Transverse colon (tissue), 4 donors: ENCODE measurements around the gene GPR6. TPM values are rescaled to one million over a fixed set of nuclear protein-coding genes. Genes with fewer than 3 reads are reported as not detected.

Experiments used
- DNase-seq: peaks from one replicate; pipeline ENCODE4 v3.0.0-alpha.2; 2019
- H3K27ac ChIP-seq, 4 donors: fragments of 200-600 bp; sonication (generic); 2 replicates each; pipeline ENCODE4 v1.5.1; 2016 to 2018; ENCODE audit warnings: inconsistent platforms in 4 of 4
- H3K27me3 ChIP-seq: fragments of 200-600 bp; sonication (generic); 2 replicates; pipeline ENCODE4 v1.5.1; 2017; ENCODE audit warnings: inconsistent platforms
- H3K36me3 ChIP-seq, 4 donors: fragments of 200-600 bp; sonication (generic); 2 replicates each; pipeline ENCODE4 v1.5.1; 2017 to 2019; ENCODE audit warnings: inconsistent platforms in 4 of 4
- H3K4me1 ChIP-seq, 4 donors: fragments of 200-600 bp; sonication (generic); 2 replicates each; pipeline ENCODE4 v1.5.1; 2017 to 2020; ENCODE audit warnings: inconsistent platforms in 4 of 4
- H3K4me3 ChIP-seq, 4 donors: fragments of 200-600 bp; sonication (generic); 1 replicate in 1 of 4; 2 replicates in 3 of 4; pipeline versions ENCODE4 v1.5.1 to v1.6.1; 2017 to 2019; ENCODE audit warnings: inconsistent platforms in 4 of 4
- H3K9me3 ChIP-seq, 2 donors: fragments of 200-600 bp; sonication (generic); 2 replicates each; pipeline ENCODE4 v1.5.1; 2017 to 2019; ENCODE audit warnings: inconsistent platforms in 2 of 2
- EP300 ChIP-seq: sonication (generic); formaldehyde crosslinking; IDR thresholded peaks from one replicate; pipeline ENCODE4 v1.6.1; 2017; ENCODE audit warnings: antibody characterized with exemption, low read depth
- POLR2A ChIP-seq: fragments of 450-650 bp; IDR thresholded peaks from one replicate; pipeline ENCODE4 v1.6.1; 2016; ENCODE audit warnings: antibody characterized with exemption, mild to moderate bottlenecking, moderate library complexity
- POLR2AphosphoS5 ChIP-seq, 3 donors: sonication (generic); formaldehyde crosslinking; IDR thresholded peaks; one replicate each; pipeline ENCODE4 v1.6.1; 2016; ENCODE audit warnings: antibody characterized with exemption in 3 of 3
- WGBS, 2 donors: methylation state at CpG; one replicate each; pipeline ENCODE4 v1.1.5; 2018; ENCODE audit warnings: low coverage in 1 of 2; 5-methylcytosine and 5-hydroxymethylcytosine counted together
- in situ Hi-C, 4 donors: fragments of 200-750 bp; cut with MboI; loops; one replicate each; pipeline versions ENCODE4 v1.15.0 to v1.15.1; 2017; ENCODE audit warnings: low sequenced_read_pairs in 3 of 4, low pct_ligation_motif_present in 1 of 4, low pct_unique_long_range_greater_than_20kb in 1 of 4
- intact Hi-C: fragments of 100-400 bp; cut with DNase I; formaldehyde crosslinking; loops from one replicate; pipeline ENCODE4 v1.15.1; 2023; ENCODE audit warnings: low total_unique reads
- total RNA-seq, 4 donors: library from RNA; depleted of rRNA; stranded (reverse); fragments of >200 nt; gene quantifications; one replicate each; pipeline ENCODE4 v1.1.0, GENCODE V29; 2016
- TF ChIP-seq, protein P1 (sequence below), 5 experiments: fragments of 200-600 bp in 3 of 5; fragments of 450-650 bp in 2 of 5; sonication (generic) in 3 of 5; IDR thresholded peaks; 1 replicate in 2 of 5; 2 replicates in 3 of 5; pipeline ENCODE4 v1.5.1; 2016 to 2017; ENCODE audit warnings: antibody characterized with exemption in 5 of 5, inconsistent platforms in 3 of 5, mild to moderate bottlenecking in 2 of 5, moderate library complexity in 1 of 5

Gene GPR6
- total RNA-seq, 4 donors from 2014 or later, result not detected

DNA sequence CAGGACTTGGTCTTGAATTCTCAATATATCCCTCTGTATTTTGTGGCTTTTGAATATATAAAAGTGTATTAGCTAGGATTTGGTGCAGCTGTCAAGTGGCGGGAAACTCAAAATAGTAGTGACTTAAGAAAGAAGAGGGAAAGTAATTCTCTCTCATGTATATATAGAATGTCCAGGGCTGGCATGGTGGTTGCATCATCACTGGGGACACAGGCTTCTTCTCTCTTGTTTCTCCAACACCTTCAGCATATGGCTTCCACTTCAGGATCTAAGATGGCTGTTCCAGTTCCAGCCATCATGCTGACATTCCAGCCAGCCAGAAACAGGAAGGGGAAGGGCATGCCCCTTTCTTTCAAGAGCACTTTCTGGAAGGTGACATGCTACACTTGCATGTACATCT lies 11.8 kb upstream of the GPR6 start:
- Histone ChIP-seq H3K4me3 (no peak overlapping the region), H3K4me1 (no peaks in the 10 kb centered on the region), H3K9me3 (no peaks in the 10 kb centered on the region), H3K27me3 (no peaks in the 10 kb centered on the region), H3K36me3 (no peaks in the 10 kb centered on the region), H3K27ac (no peak overlapping the region)
- DNase-seq, result no peak
- TF ChIP-seq EP300 (no peak), POLR2AphosphoS5 (IDR thresholded peaks at IDR 0.05) (no peak), POLR2A (no peak)
- TF ChIP-seq, protein P1, sequence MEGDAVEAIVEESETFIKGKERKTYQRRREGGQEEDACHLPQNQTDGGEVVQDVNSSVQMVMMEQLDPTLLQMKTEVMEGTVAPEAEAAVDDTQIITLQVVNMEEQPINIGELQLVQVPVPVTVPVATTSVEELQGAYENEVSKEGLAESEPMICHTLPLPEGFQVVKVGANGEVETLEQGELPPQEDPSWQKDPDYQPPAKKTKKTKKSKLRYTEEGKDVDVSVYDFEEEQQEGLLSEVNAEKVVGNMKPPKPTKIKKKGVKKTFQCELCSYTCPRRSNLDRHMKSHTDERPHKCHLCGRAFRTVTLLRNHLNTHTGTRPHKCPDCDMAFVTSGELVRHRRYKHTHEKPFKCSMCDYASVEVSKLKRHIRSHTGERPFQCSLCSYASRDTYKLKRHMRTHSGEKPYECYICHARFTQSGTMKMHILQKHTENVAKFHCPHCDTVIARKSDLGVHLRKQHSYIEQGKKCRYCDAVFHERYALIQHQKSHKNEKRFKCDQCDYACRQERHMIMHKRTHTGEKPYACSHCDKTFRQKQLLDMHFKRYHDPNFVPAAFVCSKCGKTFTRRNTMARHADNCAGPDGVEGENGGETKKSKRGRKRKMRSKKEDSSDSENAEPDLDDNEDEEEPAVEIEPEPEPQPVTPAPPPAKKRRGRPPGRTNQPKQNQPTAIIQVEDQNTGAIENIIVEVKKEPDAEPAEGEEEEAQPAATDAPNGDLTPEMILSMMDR (IDR thresholded peaks at IDR 0.05), result no peak
- WGBS, 2 donors, result 88 to 97% methylated on average over 1 of the region's 1 CpG
- intact Hi-C loops (no loop called here), in situ Hi-C loops (no loop called here)

DNA sequence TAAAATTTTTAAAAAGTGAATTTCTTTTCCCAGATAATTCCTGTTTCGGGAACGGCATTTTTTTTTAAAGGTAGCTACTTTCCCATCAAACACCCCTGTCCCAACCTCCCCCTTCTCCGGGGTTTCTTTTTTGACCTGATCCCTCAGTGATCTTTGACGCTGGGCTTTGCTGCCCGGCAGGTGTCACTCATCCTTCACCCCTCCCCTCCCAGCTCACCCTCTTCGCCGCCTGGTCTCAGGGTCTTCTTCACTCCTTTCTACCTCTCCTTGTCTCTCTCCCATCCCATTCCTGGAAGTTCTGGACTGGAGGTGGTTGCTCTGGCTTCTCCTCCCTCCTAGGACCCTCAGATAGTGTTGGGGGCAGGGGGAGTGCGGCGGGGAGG lies 329 bp upstream of the GPR6 start:
- TF ChIP-seq, protein P1 (IDR thresholded peaks at IDR 0.05), result no peak
- TF ChIP-seq POLR2AphosphoS5 (IDR thresholded peaks at IDR 0.05), result no peak
- no peak for TF ChIP-seq POLR2A
- no peak for TF ChIP-seq EP300

DNA sequence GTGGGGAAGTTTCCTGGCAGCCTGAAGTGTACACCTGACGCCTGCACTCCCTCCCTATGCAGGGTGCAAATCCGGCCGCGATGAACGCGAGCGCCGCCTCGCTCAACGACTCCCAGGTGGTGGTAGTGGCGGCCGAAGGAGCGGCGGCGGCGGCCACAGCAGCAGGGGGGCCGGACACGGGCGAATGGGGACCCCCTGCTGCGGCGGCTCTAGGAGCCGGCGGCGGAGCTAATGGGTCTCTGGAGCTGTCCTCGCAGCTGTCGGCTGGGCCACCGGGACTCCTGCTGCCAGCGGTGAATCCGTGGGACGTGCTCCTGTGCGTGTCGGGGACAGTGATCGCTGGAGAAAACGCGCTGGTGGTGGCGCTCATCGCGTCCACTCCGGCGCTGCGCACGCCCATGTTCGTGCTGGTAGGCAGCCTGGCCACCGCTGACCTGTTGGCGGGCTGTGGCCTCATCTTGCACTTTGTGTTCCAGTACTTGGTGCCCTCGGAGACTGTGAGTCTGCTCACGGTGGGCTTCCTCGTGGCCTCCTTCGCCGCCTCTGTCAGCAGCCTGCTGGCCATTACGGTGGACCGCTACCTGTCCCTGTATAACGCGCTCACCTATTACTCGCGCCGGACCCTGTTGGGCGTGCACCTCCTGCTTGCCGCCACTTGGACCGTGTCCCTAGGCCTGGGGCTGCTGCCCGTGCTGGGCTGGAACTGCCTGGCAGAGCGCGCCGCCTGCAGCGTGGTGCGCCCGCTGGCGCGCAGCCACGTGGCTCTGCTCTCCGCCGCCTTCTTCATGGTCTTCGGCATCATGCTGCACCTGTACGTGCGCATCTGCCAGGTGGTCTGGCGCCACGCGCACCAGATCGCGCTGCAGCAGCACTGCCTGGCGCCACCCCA lies 1.2 kb downstream of the GPR6 start:
- in situ Hi-C loops, result no loop called here
- no peak overlapping the region for H3K4me3 ChIP-seq
- no peaks in the 10 kb centered on the region for H3K9me3 ChIP-seq
- no peak overlapping the region for H3K27ac ChIP-seq
- 46% methylated on average over 67 of the region's 81 CpGs; no CpG with 5 or more reads in 1 of the 2 donors for WGBS, 2 donors
- TF ChIP-seq, protein P1 (IDR thresholded peaks at IDR 0.05), result no peak
- TF ChIP-seq EP300 (no peak), POLR2AphosphoS5 (IDR thresholded peaks at IDR 0.05) (no peak), POLR2A (no peak)
- intact Hi-C loops, result no loop called here
- H3K36me3 ChIP-seq, result no peaks in the 10 kb centered on the region
- peaks cover 55% of the 10 kb centered on the region for H3K27me3 ChIP-seq
- H3K4me1 ChIP-seq, result no peaks in the 10 kb centered on the region
- DNase-seq, result no peak

More for the DNA sequence above, 329 bp upstream of the GPR6 start:
- Histone ChIP-seq H3K4me3 (no peak overlapping the region), H3K9me3 (no peaks in the 10 kb centered on the region), H3K27me3 (peaks cover 51% of the 10 kb centered on the region), H3K36me3 (no peaks in the 10 kb centered on the region), H3K27ac (no peak overlapping the region), H3K4me1 (no peaks in the 10 kb centered on the region)
- intact Hi-C loops (no loop called here), in situ Hi-C loops (no loop called here)
- WGBS, 2 donors, result 34% methylated on average over 5 to 9 of the region's 9 CpGs
- DNase-seq, result no peak

DNA sequence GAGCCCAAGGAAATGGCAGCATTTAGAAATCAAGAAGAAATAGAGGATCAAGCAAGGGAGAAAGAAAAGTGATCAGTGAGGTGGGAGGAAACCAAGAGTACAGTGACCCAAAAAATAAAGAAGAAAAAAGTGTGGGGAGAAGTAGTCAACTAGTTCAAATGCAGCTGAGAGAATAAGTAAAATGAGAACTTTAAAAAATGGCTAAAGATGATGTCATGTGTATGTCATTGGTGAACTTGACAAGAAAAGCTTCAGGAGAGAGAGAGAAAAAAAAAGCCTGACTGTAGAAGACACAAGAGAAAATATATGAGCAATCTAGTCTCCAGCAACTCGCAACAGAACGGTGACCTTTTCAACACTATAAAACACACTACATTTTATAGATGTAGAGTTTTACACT lies 6.3 kb downstream of the GPR6 start:
- Histone ChIP-seq H3K9me3 (no peaks in the 10 kb centered on the region), H3K4me3 (no peak overlapping the region), H3K4me1 (no peaks in the 10 kb centered on the region), H3K27ac (no peak overlapping the region), H3K36me3 (no peaks in the 10 kb centered on the region), H3K27me3 (peaks cover 24% of the 10 kb centered on the region)
- in situ Hi-C loops (no loop called here), intact Hi-C loops (no loop called here)
- TF ChIP-seq, protein P1 (IDR thresholded peaks at IDR 0.05), result no peak
- no peak for TF ChIP-seq POLR2A
- no peak for TF ChIP-seq EP300
- no peak for TF ChIP-seq POLR2AphosphoS5 (IDR thresholded peaks at IDR 0.05)
- WGBS, 2 donors, result 81 to 86% methylated on average over 2 of the region's 2 CpGs
- DNase-seq, result no peak
